GM19023 (cell line): Measurements from ENCODE around the gene SMC6.

Experiments used
- ATAC-seq: cut with Tn5 transposase; IDR thresholded peaks from one replicate; pipeline ENCODE4 v1.9.1; 2021; ENCODE audit warnings: mild to moderate bottlenecking, moderate library complexity; ENCODE audit not compliant: unreplicated experiment

Gene SMC6

DNA sequence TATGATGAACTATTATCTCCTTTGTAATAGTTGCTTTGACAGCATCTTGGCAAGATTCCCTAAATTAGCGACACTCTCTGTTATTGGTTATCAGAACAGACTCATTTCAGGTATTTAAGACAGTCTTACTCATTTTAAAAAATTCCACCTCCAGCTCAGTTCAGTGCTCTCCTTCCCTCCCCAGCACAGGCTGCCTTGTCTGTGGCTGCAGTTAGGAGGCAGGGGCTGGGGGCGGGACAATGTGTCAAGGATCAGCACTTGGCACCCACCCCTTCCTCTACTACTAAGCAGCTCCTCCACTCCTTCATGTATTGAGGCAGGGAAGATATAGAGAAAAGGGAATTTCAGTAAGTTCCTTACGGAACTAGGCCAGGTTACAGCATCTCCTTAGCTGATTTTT is 128.2 kb downstream of the SMC6 start:
- ATAC-seq, result no peak

DNA sequence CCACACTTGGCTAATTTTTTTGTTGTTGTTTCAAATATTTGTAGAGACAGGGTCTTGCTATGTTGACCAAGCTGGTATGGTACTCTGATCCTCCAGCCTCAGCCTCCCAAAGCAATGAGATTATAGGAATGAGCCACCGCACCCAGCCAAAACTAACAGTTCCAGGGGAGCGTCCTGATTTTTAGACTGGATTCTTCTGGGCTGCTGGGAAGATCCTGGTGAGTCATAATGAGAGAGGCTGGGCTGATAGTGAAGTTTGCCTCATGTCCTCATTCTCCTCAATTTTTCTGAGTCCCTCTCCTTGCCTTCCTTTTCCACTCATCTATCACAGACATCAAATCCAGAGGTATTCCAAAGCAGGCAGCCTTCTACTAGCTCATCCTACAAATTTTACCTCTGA is 131.8 kb downstream of the SMC6 start:
- ATAC-seq, result no peak

DNA sequence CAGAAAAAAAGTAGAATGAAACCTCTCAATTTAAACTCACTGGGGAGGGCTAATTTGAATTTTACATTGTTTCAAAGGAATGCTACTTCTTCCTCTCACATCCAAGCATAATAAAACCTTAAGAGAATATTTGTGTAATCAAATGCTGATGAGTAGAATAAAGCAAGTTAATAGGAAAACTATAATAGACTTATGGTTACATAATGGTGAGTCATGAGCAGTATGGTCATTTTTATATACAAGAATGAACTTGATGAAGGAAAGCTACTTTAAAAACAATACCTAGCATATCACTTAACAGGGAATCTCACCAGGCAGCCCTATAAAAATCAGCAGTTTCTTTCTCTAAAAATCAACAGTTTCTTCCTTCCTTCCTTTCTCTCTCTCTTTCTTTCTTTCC is 132.8 kb downstream of the SMC6 start:
- no peak for ATAC-seq

DNA sequence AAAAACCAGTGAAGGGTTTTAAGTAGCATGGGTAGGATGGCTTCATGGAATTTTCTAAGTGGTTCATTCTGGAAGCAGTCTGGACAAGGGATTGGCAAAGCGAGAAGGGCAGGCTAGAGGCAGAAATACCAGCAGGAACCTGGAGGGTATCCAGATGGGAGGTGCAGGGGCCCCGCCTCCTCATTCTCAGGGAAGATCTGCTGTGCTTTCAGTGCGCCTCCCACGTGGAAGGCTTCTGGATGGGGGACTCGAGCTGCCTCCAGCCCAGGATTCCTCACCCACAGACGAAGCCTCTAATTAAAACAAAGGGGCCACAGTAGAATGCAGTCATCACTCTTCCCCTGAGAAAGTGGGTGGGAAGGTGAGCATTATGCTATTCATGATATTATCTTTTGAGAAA is 133.3 kb downstream of the SMC6 start:
- ATAC-seq, result no peak

DNA sequence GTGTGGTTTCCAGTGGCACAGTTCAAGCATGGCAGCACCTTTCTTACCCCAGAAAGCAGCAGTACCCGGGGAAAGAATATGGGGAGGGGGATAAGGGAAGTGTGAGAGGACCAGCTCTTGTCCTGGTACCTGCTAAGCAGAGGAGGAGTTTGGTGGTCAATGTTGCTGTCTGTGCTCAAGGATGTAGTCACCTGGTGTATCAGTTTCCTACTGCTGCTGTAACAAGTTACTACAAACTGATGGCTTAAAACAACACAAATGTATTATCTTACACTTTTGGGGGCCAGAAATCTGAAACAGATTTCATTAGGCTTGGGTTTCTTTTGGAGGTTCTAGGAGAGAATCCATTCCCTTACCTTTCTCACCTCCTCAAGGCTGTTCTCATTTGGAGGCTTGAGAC is 135.7 kb downstream of the SMC6 start:
- no peak for ATAC-seq

DNA sequence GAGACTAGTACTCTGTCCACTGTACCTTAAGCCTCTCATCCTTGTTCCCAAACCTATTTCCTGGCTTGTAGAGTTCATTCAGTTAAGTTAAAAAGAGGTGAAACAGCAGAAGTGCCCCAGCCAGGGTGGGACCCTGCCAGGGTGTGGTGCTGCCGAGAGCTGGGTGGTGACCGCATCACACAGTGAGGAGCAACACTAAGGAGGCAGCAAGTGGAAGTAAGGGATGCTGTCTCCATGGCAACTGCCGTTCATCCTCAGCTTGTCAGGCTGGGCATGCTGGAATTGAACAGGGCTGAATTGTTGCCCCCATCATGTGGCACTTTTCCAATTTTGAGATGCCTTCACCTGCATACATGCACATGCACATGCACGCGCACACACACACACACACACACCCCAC is 136.1 kb downstream of the SMC6 start:
- ATAC-seq, result no peak

DNA sequence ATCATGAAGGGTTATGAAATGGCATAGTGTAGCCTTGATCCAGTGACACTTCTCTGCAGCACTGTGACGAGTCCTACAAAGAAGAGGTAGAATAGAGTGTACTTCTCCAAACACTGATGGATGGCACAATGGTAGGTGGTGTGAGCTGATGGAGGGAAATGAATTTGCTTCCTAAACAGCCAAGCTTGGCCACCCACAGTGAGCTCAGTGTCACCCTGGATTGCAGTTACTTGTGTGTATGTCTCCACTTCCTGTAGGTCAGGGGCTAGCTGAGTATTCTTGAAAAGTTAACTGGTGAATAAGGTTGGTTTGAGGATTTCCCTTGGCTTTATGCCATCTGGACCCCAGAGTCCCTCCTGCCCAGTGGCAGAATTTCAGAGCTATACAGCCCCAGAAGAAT is 137.2 kb downstream of the SMC6 start:
- ATAC-seq, result no peak

DNA sequence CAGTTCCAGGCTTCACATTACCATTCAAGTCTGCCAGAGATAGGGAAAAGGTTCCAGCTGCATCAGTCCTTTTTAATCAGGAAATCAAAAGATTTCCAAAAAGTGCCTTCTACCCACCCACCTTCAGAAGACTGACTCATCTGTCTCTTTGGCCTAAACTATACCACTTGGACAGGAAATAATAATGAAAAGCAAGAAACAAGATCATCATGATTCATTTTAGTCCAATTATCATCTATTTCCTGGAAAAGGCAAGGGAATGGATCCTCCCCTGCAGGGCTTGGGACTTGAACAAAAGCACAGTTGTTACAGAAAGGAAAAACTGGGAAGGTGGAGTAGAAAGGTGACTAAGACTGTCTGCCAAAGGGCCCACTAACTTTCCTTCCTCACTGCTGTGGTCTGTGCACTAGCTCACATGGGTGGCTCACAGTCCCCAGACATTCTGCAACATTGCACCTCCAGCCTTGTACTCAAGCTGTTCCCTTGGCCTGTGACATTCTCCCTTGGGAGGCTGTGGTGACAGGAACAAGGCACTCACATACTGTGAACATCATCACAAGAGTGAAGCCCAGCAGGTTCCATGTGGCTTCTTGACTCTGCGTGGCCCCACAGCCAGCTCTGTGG is 137.8 kb downstream of the SMC6 start:
- no peak for ATAC-seq

DNA sequence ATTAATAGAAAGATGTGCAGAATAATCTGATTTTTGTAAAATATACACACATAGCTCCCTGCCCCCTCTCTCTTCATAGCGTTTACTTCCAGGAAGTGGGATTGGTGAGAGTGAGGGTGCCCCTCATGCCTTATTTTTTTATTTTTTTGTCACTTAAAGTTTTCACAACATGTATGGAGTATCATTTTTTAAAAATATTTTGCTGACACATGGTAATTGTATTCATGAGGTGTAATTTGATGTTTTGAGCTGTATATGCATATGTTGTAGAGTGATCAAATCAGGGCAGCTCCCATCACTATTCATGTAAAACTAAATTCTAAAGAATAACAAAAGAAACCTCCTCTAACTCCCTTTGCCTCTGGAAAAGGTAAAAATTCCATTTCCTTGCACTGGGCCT is 138.5 kb downstream of the SMC6 start:
- no peak for ATAC-seq

DNA sequence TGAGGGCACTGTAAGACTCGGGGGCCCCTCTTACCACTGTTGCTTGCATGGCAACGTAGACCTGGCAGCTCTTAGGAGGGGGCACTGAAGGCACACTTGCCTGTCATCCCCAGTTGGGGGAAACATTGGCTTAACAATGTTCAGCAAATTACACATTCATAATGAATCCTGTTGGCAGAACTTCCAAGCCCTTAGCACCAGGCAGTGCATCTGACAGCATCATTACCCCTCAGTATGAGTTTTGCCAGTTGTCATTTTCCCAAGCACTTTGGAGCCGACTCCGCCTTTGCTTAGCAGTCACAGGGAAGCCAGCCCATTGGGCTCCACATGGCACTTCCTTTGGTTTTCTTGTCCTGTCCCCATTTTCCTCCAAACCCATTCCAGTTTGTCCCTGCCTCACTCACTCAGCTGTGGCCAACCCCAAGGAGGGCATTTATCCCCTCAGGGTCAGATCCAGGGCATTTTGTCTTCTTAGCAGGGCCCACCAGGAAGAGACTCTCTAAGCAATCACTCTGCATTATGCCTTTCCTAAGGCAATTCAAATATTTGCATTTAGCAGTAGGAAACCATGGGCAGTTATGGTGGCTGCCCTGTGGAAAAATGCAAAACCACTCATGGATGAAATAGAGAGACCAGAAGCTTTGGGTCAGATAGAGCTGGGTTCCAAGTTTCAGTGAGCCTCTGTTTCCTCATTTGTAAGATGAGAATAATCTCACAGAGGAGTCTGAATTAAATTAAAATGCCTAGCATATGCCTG is 139.3 kb downstream of the SMC6 start:
- ATAC-seq, result no peak
